Kidney capillary endothelial cell (primary cell): ENCODE results near the gene DCAF15.

Source experiments
- DNase-seq: peaks from one replicate; pipeline ENCODE4 v3.0.0-alpha.2; 2018; ENCODE audit warnings: low spot score

DCAF15 gene

GRCh38 chr19:13976446-13976845 is 24.1 kb downstream of the DCAF15 start:
- no peak for DNase-seq

- no peak for DNase-seq
Observed at GRCh38 chr19:13977803-13978202, 25.5 kb downstream of the DCAF15 start.

- peak; percentile 25 for DNase-seq
Observed at GRCh38 chr19:13978351-13979243, 26.3 kb downstream of the DCAF15 start.

GRCh38 chr19:13979244-13979615 is 26.9 kb downstream of the DCAF15 start:
- no peak for DNase-seq

- DNase-seq = no peak
Observed at GRCh38 chr19:13979686-13980085, 27.4 kb downstream of the DCAF15 start.

- DNase-seq = no peak
Observed at GRCh38 chr19:13980340-13980739, 28.0 kb downstream of the DCAF15 start.

- no peak for DNase-seq
Observed at GRCh38 chr19:13981021-13981420, 28.7 kb downstream of the DCAF15 start.

GRCh38 chr19:13981467-13981866 is 29.2 kb downstream of the DCAF15 start:
- DNase-seq = no peak

- no peak for DNase-seq
Observed at GRCh38 chr19:13981988-13982501, 29.7 kb downstream of the DCAF15 start.

GRCh38 chr19:13982773-13983172 is 30.5 kb downstream of the DCAF15 start:
- DNase-seq = no peak

GRCh38 chr19:13983213-13983889 is 31.0 kb downstream of the DCAF15 start:
- DNase-seq = no peak

- no peak for DNase-seq
Observed at GRCh38 chr19:13984186-13984585, 31.9 kb downstream of the DCAF15 start.

GRCh38 chr19:13984875-13985741 is 32.8 kb downstream of the DCAF15 start:
- no peak for DNase-seq

- no peak for DNase-seq
Observed at GRCh38 chr19:13985771-13986347, 33.5 kb downstream of the DCAF15 start.

- peak; percentile 98 for DNase-seq
Observed at GRCh38 chr19:13986348-13986904, 34.1 kb downstream of the DCAF15 start.

- no peak for DNase-seq
Observed at GRCh38 chr19:13987101-13987890, 35.0 kb downstream of the DCAF15 start.

- DNase-seq = no peak
Observed at GRCh38 chr19:13989487-13989886, 37.2 kb downstream of the DCAF15 start.

- no peak for DNase-seq
Observed at GRCh38 chr19:13990085-13990484, 37.8 kb downstream of the DCAF15 start.

GRCh38 chr19:13992025-13992424 is 39.7 kb downstream of the DCAF15 start:
- DNase-seq = no peak

GRCh38 chr19:13993590-13994300 is 41.4 kb downstream of the DCAF15 start:
- DNase-seq = no peak
